Activated B cell treated with CpG ODN at 0.5 μM for 24 hours (primary cell): ENCODE data around the gene GRK1. TPM values are rescaled to one million over a fixed set of nuclear protein-coding genes. Genes with fewer than 3 reads are reported as not detected.

Experiments
- ATAC-seq: fragments of 200-7000 bp; cut with Tn5 transposase; one replicate; pipeline ENCODE4 v1.10.0; 2021; ENCODE audit warnings: low read depth, mild to moderate bottlenecking, moderate library complexity
- CTCF ChIA-PET: fragments of 350-600 bp; sonication (Branson Sonifier 250); formaldehyde crosslinking; loops from one replicate; lab custom pipeline; 2021; ENCODE audit warnings: antibody characterized with exemption; lab: Charles Lee
- POLR2A ChIA-PET: fragments of 350-600 bp; sonication (Branson Sonifier 250); formaldehyde crosslinking; loops from one replicate; lab custom pipeline; 2021; ENCODE audit warnings: antibody characterized with exemption; lab: Charles Lee
- DNase-seq: peaks from one replicate; pipeline ENCODE4 v3.0.0; 2022
- H3K27ac Mint-ChIP-seq: one replicate; pipeline ENCODE4 v1.8.0; 2020; ENCODE audit warnings: mixed read lengths
- H3K27me3 Mint-ChIP-seq: one replicate; pipeline ENCODE4 v1.8.0; 2021; ENCODE audit warnings: mixed read lengths
- H3K36me3 Mint-ChIP-seq: one replicate; pipeline ENCODE4 v1.8.0; 2021; ENCODE audit warnings: low read depth, mixed read lengths
- H3K4me1 Mint-ChIP-seq: one replicate; pipeline ENCODE4 v1.8.0; 2021; ENCODE audit warnings: mixed read lengths
- H3K4me3 Mint-ChIP-seq: one replicate; pipeline ENCODE4 v1.8.0; 2020; ENCODE audit warnings: mild to moderate bottlenecking, mixed read lengths
- H3K9me3 Mint-ChIP-seq: one replicate; pipeline ENCODE4 v1.8.0; 2020; ENCODE audit warnings: mixed read lengths
- CTCF ChIP-seq: fragments of 200-600 bp; IDR thresholded peaks from one replicate; pipeline ENCODE4 v1.8.0; 2022; ENCODE audit warnings: antibody characterized with exemption, mild to moderate bottlenecking
- intact Hi-C: fragments of 100-400 bp; cut with micrococcal nuclease; formaldehyde crosslinking; loops from one replicate; pipeline ENCODE4 v1.15.1; 2024
- total RNA-seq: library from RNA; stranded (reverse); gene quantifications from 2 replicates; pipeline ENCODE4 v1.2.3, GENCODE V29; 2022

Gene GRK1
- total RNA-seq, 1 donor from 2014 or later = 0.07 TPM

- Mint-ChIP-seq H3K36me3 (no peaks in the 10 kb centered on the region), H3K4me3 (no peak overlapping the region), H3K9me3 (peaks cover 7% of the 10 kb centered on the region), H3K27ac (no peak overlapping the region), H3K4me1 (no peaks in the 10 kb centered on the region), H3K27me3 (peaks cover 2% of the 10 kb centered on the region)
- no peak for TF ChIP-seq CTCF
- ATAC-seq = no peak
- ChIA-PET CTCF (no interaction called here), POLR2A (no interaction called here)
- intact Hi-C loops = no loop called here
- DNase-seq = no peak
These were observed 104.8 kb downstream of the GRK1 start for GRCh38 chr13:113771709-113772331.

- no peaks in the 10 kb centered on the region for H3K4me1 Mint-ChIP-seq
- POLR2A ChIA-PET = no interaction called here
- no peak overlapping the region for H3K4me3 Mint-ChIP-seq
- CTCF ChIA-PET = no interaction called here
- no peak for ATAC-seq
- no peak for TF ChIP-seq CTCF
- DNase-seq = no peak
- H3K27ac Mint-ChIP-seq = no peak overlapping the region
- intact Hi-C loops = no loop called here
- H3K9me3 Mint-ChIP-seq = peaks cover 7% of the 10 kb centered on the region
- H3K36me3 Mint-ChIP-seq = no peaks in the 10 kb centered on the region
- H3K27me3 Mint-ChIP-seq = peaks cover 18% of the 10 kb centered on the region
These were observed 107.4 kb downstream of the GRK1 start for GRCh38 chr13:113774177-113775107.

GRCh38 chr13:113775451-113776145 lies 108.6 kb downstream of the GRK1 start:
- no peak for TF ChIP-seq CTCF
- H3K36me3 Mint-ChIP-seq = no peaks in the 10 kb centered on the region
- DNase-seq (no peak), ATAC-seq (no peak)
- no peaks in the 10 kb centered on the region for H3K4me1 Mint-ChIP-seq
- peaks cover 19% of the 10 kb centered on the region for H3K27me3 Mint-ChIP-seq
- H3K27ac Mint-ChIP-seq = no peak overlapping the region
- intact Hi-C loops = no loop called here
- ChIA-PET POLR2A (no interaction called here), CTCF (no interaction called here)
- no peak overlapping the region for H3K4me3 Mint-ChIP-seq
- H3K9me3 Mint-ChIP-seq = peaks cover 7% of the 10 kb centered on the region

- DNase-seq (no peak), ATAC-seq (no peak)
- Mint-ChIP-seq H3K9me3 (peaks cover 7% of the 10 kb centered on the region), H3K4me1 (no peaks in the 10 kb centered on the region), H3K36me3 (no peaks in the 10 kb centered on the region), H3K27ac (no peak overlapping the region), H3K4me3 (no peak overlapping the region), H3K27me3 (peaks cover 19% of the 10 kb centered on the region)
- ChIA-PET POLR2A (no interaction called here), CTCF (no interaction called here)
- TF ChIP-seq CTCF = no peak
- intact Hi-C loops = no loop called here
These were observed 109.5 kb downstream of the GRK1 start for GRCh38 chr13:113776231-113777125.
